GM18519 (cell line): ENCODE results near the gene DHFR2.
"Not testable (repeated sequence)": the region's sequence is repeated elsewhere in the genome, so short reads cannot be mapped to it uniquely, and the experiment has no call there.

ENCODE experiments used
- ATAC-seq: cut with Tn5 transposase; IDR thresholded peaks from one replicate; pipeline ENCODE4 v1.9.1; 2021; ENCODE audit warnings: mild to moderate bottlenecking, moderate library complexity; ENCODE audit not compliant: unreplicated experiment, low FRiP score

DHFR2 gene

DNA sequence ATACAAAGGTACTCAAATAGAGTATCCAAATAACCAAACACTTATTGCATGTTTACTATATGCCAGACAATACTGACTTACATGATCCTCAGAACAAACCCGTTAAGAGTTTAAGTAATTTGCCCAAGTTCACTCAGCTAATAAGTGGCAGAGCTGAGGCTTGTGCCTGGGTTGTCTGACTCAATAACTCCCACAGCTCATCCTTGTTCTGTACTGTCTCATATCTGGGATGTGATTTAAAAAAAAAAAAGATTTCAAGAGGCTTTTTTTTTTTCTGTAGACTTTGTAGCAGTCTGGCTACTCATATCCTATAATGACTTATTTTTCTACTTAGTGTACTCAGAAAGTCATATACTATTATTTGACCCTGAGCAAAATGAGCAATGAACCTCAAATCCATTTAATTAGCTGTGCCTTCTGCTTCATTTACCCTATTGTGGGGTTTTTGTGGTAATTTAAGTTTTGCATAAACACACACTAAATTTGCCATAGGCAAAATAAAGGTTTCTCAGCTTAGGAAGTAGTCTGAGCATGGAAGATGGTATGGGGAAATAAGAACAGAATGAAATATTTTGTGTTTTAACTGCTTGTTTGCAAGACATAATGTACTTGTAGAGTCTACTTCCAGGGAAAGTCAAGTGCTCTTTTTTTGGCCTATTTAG is 3.2 kb upstream of the DHFR2 start:
- no peak for ATAC-seq

DNA sequence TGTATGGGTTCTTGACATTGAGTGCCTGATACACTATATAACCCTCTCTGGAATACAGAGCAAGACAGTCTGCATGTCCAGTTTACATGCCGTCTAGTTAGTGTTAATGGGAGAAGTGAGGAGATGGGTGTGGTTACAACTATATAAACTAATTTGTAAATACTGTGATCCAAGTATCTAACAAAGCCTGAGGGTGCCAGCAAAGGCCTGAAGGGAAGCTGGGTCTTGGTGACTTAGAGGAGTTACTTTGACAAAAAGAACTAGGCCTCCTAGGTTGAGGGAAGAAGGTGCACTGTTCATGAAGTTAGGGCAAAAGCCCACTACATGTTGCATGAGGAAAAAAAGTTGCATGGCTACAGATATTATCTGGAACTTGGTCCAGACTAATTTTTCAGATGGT is 2.4 kb upstream of the DHFR2 start:
- ATAC-seq = no peak

DNA sequence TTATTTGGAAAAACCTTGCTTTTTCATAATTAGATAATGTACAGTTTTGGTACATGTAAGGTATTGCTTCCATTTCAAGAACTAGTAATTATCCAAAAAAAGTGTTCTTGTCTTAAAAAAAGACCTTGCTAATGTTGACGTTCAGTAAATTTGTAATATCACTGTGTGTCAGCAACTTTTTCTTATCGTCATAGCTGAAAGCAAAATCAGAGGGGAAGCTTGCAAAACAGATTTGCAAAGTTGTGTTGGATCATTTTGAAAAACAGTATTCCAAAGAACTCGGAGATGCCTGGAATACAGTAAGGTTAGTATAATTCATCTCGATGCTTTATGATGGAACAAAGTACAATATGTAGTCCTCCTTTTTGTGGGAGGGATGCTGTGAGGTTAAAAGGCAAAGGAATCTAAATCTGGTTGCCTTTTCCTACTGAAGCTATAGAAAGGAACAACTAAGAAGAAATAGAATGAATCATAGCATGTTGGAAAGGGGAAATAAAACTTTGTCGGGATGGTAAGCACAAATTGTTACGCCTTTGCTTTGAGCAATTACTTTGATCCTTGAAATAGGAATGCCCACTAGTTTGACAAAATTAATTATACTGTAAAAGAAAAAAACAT is 1.6 kb upstream of the DHFR2 start:
- ATAC-seq = no peak

DNA sequence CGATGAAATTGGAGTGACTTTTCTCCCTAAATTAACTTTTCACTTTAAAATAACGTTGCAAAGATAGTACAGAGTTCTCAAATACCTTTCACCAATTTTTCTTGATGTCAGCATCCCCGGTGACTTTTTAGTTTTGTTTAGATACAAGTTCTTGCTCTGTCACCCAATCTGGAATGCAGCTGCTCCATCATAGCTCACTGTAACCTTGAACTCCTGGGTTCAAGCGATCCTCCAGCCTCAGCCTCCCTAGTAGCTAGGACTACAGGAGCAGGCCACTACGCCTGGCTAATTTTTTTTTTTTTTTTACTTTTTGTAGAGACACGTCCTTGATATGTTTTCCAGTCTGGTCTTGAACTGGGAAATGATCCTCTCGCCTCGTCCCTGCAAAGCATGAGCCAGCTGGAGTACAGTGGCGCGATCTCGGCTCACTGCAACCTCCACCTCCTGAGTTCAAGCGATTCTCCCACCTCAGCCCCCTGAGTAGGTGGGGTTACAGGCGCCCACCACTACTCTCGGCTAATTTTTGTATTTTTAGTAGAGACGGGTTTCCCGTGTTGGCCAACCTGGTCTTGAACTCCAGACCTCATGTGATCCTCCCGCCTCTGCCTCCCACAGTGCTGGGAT is 892 bp upstream of the DHFR2 start:
- no peak for ATAC-seq

- no peak for ATAC-seq
Measured at GRCh38 chr3:94061297-94061696, 1.4 kb downstream of the DHFR2 start.

DNA sequence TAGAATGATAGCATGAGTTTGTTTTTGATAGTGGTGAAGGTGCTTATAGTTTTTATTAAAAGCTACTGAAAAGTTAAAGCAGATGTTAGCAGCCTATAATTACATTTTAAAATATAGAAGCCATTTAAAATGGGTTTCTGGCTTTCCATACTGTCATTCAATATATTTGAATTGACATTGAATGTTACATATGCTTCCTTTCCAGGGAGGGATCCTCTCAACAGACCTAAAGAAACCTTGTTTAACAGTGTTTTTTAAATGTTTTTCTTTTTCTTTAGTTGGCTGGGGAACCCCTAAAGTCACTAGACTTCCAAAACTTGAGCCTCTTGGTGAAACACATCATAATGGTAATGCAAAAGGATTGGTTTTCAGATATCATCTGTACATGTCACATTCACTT is 12.2 kb downstream of the DHFR2 start:
- ATAC-seq = no peak

- ATAC-seq = no peak
Measured at GRCh38 chr3:94049267-94049666, 13.4 kb downstream of the DHFR2 start.

DNA sequence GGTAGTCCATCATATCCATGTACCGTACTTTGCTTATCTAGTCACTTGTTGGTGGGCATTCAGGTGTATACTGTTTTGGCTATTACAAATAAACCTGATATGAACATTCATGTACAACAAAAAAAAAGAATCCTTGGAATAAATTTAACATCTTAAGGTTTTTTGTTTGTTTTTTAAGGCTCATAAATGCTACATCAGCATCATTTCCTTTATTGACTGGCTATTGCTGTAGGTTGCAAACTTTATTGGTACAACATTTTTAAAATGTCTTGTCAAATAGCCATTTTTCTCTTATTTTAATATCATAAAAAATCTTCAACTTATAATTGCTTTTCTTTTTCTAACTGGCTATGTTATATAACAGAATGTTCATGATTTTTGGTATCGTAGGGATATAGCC is 16.2 kb downstream of the DHFR2 start:
- ATAC-seq = no peak

- not testable (repeated sequence) for ATAC-seq
Measured at GRCh38 chr3:94044100-94044936, 18.4 kb downstream of the DHFR2 start.

DNA sequence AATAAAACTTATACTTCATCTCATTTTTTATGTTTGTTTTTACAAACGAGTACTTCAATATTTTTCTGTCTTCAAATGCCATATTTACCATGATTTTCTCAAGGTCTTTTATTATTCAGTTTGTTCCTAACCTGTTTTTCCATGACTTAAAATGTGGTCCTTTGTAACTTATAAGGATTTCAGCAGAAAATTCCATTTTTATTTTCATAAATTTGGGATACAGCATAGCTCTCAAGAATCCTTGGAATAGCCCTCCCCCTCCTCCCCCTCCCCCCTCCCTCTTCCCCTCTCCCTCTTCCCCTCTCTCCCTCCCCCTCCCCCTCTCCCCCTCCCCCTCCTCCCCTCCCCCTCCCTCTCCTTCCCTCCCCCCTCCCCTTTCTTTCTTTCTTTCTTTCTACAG is 19.4 kb downstream of the DHFR2 start:
- no peak for ATAC-seq

GRCh38 chr3:94036909-94037507 is 25.7 kb downstream of the DHFR2 start:
- peak; percentile 85 for ATAC-seq

- no peak for ATAC-seq
Measured at GRCh38 chr3:94028093-94028837, 34.5 kb downstream of the DHFR2 start, which contains the start of gene STX19. STX19 (minus strand) TSS chr3:94028597; CDS start chr3:94015269, 13,328 bp downstream.

GRCh38 chr3:94026623-94027022 is 36.1 kb downstream of the DHFR2 start:
- no peak for ATAC-seq

DNA sequence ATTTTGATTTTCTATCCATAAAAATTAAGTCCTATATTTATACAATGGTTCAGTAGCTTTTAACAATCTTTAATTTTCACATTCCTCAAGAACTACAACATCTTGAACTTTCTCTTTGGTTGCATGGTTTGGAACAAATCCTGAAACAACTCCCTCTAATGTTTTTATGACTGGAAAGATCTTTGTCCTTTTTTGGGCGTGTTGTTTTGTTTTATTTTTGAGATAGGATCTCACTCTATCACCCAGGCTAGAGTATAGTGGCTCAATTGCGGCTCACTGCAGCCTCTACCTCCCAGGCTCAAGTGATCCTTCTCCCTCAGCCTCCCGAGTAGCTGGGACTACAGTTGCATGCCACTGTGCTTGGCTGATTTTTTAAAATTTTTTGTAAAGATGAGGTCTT is 38.3 kb downstream of the DHFR2 start:
- no peak for ATAC-seq

- no peak for ATAC-seq
Measured at GRCh38 chr3:94020293-94020692, 42.4 kb downstream of the DHFR2 start.

DNA sequence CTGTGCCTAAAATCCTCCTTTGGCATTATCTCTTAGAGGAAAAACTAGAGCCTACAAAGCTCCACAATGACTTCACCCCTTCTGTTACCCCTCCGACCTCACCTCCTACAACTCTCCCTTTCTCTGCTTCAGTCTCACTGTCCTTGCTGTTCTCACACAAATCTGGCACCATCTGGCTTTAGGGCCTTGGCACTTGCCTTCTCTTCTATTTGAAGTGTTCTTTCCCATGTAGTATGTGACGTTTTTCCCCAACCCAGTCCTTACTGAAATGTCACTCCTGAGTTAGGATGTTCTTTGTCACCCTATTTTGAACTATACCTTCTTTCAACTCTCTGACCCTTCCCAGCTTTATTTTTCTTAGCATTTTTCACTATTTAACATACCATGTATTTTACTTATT is 43.1 kb downstream of the DHFR2 start:
- ATAC-seq = no peak

GRCh38 chr3:94015025-94015424 is 47.7 kb downstream of the DHFR2 start:
- ATAC-seq = no peak

DNA sequence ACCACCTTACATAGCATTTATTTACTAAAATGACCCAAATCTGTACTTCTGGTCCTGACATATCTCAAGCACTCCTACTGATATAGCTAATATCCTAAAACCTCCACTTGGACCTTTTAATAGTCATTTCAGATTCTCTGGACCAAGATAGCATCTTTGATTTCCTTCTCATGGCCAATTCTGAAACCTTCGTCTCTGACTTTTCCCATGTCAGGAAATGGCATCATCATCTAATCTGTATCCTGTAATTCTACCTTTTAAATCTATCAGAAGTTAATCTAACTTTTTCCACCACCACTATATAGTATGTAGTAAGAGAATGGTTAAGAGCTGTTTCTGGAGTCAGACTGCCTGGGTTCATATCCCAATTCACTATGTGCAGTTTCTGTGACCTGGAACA is 50.5 kb downstream of the DHFR2 start:
- ATAC-seq = no peak

DNA sequence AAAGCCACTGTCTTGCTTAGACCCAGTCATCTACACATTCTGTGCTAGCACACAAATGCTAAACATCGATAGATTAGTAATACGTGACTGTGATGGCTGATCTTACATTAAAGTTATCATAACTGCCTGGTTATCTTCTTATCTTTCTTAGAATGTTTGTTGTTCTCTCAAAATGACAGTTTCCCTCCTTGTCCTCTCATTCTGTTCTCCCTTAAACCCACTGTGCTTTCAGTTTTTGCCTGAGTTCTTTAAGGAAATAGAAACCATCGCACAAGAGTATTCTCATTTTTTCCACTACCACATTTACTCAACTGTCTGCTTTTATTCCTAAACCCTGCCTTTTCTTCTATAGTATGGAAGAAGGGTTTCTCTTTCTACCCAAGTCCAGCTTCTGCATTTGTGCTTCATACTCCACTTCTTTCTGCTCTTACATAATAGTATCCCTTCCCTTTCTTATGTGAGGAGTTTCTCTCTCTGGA is 51.4 kb downstream of the DHFR2 start:
- ATAC-seq = no peak

DNA sequence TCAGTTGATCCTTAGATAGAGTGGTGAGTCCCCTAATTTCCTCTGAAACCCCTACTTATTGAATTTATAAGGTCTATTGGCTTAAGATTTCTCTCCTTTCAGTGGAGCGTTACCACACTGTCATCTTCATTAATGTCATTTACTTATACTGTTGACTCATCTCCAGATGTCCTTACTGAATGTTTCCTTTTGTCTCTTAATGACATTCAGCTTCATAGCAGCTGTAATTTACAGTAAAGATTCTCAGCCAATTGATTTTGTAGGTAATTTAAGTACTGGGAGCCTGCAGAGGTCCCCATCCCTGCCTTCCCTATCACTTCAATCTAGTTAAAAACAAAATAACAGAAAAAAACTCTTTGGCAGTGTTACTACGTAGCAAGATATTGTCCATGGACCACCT is 53.1 kb downstream of the DHFR2 start:
- ATAC-seq = no peak
